Fibroblast of skin of scalp (primary cell): Measurements from ENCODE around the gene USP3.

Experiments used
- DNase-seq: peaks from one replicate; pipeline ENCODE4 v3.0.0-alpha.2; 2013

USP3 gene

DNA sequence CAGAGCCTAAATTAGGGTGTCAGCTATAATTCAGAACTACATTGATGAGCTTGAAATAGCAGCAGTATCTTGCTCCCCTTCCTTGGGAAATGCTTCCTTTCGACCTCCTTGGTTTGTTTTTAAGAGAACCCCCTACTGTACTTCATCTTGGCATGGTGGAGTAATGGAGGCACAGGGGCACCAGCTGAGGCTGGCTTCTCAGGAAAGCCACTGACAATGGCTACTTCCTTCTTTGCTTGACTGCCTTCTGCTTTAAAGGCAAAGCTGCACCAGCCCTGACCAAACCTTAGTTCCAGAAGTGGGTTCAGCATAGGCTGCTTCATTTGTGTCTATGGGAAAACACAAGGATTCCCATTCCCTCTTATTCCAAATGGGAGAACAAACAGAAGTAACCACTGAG, 91.3 kb downstream of the USP3 start:
- DNase-seq: no peak

DNA sequence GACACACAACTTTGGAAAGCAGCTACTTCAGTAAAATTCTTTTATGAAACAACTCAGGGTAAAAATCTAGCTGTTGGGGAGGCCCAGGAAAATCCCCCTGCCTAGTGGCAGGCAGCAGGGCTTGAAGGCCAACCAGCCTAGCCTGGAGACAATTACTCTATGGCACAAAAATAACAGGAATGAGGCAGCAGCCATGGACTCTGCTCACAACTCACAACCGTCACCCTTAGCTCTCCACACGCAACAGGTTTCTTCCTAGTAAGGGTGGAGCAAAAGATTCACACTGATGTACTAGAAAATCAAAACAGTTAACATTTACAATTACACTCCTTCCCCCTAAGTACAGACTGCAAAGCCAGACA, 92.3 kb downstream of the USP3 start:
- peak; percentile 56 for DNase-seq

DNA sequence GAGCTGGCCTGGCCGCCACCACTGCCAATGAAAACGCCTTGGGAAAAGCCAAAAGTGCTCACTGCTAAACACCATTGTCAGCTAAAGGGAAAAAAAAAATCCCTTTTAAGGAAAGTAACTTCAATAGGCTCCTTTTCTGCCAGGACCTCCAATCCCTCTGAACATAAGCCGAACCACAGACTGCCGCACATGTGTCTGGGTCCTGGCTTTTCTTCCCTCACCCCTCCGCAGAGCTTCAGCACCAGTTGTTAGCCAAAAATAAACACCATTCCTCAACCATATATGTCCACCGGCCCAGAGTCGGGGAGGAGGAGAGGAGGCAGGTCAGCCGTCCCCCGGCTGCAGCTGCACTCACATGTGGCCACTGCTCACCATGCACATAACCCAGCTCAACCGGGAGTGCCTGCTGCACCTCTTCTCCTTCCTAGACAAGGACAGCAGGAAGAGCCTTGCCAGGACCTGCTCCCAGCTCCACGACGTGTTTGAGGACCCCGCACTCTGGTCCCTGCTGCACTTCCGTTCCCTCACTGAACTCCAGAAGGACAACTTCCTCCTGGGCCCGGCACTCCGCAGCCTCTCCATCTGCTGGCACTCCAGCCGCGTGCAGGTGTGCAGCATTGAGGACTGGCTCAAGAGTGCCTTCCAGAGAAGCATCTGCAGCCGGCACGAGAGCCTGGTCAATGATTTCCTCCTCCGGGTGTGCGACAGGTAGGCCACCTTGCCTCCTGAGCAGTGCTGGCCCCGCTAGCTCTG, 92.8 kb downstream of the USP3 start, which contains the start of gene FBXL22:
Gene FBXL22, plus strand, starts transcription at position 350 of the 753 bp plus-strand sequence. Its CDS starts 6 bp downstream, at position 356.
- peak; percentile 76 for DNase-seq

DNA sequence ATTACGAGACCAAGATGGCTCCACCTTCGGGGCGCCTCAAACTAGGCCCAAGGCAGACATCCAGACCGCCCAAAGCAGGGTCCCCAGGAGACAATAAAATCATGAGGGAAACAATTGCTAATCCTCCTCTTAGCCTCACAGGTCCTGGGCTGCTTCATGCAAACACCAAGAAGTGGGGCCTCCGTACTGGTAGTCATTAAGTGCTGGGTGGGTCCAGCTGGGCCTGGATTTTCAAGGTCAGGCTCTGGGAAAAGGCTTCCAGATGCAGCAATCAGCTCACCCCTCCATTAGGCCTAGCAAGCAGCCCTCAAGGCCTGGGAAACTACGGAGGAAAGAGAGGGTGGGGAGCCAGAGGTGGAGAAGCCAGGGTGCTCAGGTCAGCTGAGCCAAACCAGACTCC, 93.4 kb downstream of the USP3 start:
- no peak for DNase-seq

DNA sequence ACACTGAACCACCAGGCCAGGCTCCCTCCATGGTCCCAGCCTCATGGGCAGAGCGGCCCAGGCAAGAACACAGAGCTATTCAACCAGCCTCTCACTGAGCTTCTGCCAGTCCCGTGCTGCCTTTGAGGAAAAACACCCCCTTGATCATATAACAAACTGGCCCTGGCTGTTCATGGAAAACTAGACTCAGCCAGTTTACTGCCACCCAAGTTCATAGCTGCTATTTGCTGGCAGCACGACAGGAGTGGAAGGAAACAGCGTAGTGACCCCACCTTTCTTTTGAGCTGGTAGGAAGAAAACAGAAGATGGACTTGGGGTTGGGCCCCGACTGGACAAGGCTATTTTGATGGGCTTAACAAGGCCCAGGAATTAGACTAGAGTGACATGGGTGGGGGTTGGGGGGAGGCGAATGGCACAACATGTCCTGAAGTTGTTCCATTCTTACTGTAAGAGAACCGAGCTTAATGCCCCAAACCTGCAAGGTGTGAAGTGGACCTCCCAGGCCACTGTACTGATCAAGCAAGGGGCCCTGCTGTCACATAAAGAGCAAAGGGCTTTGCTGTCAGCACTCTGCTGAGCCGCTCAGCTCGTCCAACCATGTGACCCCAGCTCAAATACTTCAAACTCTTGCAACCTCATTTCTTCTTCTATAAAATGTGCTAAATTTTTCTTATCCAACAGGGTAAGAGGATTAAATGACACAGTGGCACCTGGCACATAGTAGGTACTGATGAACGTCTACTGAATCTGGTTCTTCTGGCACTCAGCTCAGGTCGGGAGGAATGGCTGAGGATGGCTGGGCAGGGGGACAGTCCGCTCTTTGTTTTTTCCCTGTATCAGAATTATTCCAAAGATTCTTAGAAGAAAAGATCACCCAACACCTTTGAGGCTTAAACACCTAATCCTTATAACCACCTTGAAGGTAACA, 94.3 kb downstream of the USP3 start:
- peak; percentile 25 for DNase-seq

DNA sequence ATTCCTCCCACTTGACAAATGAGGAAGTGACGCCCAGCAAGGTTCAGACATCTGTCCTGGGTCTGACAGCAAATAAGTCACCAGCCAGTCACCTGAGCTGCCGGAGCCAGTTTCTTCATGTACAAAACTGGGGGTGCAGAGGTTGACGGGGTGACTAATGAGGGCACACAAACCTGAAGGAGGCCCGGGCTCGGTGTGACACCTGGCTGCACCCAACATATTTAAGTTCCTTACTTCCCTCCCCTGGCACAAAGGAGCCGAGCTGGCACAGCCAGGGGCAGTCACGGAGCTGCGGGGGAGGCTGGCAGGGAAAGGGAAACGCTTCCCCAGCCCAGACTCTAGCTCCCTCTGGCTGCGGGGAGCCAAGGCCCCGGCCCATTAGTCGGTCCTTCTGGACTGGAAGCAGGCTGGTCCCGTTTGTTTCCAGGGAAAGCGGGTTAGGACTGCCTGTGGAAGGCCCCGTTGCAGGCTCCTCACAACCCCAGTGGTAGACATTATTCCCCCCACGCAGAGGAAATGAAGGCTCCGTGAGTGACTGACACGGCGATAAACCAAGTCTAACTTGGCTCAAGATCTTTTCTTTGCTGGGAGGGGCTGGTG, 95.1 kb downstream of the USP3 start:
- peak; percentile 28 for DNase-seq

DNA sequence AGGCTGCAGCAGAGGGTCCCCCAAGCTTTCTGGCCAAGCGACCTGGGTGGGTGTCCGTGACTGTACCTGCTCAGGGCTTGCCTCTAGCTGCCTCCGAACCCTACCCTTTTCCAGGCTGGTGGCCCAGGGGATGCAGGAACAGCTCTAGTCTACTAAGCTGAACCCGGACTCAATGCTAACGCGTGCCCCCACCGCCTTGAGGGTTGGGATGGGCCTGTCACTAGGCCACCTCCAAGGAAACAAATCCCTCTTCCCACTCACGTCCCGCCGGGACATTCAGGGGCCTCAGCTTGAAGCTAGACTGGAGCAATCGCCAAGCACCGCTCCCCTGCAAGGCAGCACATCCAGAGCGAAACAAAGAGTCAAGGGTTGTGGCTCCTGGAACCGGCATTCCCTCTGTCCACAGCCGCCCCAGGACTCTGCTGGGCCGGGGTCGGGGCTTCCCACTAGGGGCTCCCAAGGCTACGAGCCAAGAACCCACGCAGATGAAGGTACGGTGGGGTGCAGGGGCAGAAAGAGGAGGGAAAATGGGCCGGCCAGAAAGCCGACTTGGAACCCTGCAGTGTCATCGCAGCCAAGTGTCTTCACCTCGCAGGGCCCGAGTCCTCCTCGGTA, 95.7 kb downstream of the USP3 start:
- peak; percentile 9 for DNase-seq

DNA sequence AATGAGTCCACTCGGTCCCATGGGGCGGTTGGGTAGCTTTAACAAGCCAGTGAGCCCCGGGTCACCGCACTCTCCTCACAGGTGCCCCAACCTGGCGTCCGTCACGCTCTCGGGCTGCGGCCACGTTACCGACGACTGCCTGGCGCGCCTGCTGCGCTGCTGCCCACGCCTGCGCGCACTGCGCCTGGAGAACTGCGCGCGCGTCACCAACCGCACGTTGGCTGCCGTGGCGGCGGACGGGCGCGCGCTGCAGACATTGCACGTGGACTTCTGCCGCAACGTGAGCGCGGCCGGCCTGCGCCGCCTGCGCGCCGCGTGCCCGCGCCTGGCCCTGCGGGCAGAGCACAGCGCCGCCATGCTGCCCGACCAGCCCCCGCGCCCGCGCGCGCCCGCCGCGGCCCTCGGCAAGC, 96.2 kb downstream of the USP3 start:
- peak; percentile 94 for DNase-seq

DNA sequence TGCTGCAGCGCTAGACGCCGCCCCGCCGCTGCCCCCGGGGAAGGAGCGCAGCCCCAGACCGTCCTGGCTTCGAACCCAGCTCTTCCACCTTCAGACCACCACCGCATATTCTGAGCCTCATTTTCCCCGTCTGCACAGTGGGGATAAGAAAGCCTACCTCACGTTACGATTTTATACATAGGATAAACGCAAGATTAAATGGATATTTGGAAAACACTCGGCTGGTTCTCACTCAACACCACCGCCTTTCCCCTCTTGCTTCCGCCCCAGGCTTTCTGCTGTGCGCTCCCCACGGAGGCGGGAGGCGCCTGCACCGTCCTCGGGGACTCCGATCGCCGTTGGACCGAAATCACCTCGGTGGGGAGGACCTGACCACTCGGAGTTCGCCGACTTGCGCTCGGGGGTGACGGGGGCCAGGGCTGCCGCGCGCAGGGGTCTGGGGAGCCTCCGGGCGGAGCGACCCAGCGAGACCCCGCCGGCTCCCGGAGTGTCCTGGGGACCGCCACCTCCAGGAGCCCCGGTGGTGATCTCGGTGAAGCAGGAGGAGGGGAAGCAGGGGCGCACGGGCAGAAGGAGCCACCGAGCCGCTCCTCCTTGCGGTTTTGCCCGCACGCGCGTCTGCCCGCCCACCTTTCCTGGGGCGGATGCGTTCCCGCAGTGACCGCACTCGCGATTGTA, 96.8 kb downstream of the USP3 start:
- DNase-seq: peak; percentile 14

DNA sequence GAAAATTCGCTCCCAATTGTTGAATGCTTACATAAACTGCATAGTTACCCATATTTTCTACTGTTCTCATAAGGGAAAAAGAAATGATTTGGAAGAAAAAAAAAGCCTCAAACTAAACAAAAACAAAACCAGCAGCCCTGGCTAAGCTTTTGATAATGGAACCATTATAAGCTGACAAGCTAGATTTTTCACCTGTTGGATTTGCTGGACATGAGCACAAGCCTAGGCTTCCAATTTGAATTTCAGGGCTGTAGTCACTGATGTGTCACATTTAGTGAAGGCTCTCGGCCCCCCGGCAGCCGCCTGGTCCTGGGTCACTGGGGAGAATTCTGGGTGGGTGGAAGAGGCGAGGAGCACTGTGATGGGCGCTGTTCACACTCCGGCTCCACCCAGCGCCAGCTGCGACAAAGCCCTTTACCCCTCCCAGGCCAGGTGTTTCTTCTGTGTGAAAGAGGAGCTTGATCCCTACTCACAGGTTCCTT, 97.4 kb downstream of the USP3 start:
- DNase-seq: no peak

DNA sequence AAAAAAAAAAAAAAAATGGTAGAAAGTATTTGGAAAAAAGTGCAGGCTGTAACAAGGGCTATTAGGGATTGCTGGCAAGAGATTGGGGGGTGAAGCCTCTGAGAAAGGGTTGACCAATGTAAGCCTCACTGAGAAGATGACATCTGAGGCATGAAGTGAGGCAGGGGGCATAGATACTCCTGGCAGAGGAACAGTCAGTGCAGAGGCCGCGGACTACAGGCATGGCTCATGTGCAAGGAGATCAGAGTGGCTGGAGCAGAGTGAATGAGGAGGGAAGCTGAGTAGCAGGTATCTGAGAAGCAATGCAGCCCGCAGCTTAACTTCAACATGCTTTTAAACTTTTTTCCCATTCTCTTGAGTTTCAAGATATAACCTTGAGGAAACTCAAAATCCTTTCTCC, 98.2 kb downstream of the USP3 start:
- DNase-seq: no peak

DNA sequence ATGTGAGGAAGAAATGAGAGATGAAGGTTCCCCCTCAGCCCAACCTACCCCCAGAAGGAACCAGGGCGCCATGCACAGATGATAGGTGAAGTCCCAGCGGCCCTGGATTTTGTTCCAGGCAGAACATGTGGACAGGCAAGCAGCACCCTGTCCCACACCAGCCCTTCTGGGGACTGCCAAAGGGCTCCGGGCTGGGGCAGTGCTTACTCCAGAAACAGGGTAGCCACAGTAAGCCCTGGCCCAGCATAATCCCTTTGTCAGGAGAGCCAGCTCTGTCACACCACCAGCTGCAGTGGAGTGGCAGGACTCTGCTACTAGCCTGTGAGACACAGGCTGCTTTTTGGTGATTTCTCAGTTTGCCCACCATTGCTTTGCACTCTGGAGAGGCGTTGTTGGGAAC, 99.1 kb downstream of the USP3 start:
- no peak for DNase-seq

DNA sequence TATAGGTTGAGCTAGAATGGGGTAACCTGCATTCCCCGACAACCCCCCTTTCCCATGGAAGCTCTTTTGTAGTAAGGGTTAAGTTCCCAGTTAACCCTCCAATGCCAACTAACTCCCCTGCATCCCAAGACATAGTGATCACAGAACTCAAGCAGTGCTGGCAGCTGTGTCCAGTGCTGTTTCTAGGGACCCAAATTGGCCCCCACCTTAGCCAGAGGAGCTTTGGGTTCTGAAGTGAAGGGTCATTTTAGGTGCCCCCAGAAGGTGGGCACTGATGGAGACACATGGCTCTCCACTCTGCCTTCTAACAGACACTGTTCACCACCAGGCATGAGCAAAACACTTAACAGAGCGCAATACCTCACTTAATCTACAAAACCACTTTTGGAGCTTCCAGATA, 99.9 kb downstream of the USP3 start:
- no peak for DNase-seq

DNA sequence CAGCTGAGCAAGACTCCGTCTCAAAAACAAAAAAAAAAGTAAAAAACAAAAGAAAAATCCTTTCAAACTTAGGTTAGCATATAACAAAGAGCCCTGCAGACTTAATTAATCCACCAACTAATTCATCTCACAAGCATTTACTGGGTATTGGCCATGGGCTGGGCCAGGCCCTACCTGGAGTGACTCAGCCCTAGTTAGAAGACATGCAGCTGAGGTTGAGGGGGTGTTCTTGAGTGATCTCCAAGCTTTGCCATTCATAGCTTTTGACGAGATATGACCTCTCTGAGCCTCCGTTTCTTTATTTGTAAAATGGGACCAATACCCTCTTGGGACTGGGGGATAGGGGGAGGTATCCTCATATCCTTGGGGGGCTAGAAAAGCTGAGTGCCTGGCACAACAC, 100.6 kb downstream of the USP3 start:
- DNase-seq: no peak

DNA sequence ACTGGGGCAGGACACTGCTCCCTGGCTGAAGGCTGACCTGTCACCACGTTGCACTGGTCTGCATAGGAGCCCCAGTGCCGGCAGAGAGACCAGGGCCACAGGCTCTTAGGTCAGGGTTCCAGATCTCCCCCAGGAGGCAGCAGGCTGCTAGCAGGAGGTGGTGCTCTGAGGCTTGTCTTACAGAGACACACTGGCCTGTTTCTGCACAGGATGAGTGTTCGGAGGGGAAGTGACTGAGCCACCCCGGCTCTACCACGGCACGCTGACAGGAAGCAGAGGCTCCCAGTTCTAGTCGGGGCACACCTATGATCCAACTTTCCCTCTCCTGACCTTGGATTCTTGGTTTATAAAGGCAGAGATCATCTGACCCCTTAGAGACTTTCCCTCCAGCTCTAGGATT, 101.4 kb downstream of the USP3 start:
- no peak for DNase-seq

DNA sequence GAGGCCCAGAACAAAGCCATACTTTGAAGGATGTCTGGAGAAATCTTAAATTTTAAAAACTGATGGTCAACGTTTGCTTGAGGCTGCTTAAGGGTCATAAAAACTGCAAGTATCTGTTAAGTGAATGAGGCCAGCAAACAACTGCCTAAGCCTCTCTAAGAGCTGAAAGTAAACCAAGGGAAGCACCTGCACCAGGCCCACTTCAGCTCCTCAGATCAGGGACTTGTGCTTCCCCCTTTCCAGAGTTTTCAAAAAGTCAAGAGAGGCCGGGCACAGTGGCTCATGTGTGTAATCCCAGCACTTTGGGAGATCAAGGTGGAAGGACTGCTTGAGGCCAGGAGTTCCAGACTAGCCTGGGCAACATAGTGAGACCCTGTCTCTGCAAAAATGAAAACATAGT, 101.9 kb downstream of the USP3 start:
- DNase-seq: no peak

DNA sequence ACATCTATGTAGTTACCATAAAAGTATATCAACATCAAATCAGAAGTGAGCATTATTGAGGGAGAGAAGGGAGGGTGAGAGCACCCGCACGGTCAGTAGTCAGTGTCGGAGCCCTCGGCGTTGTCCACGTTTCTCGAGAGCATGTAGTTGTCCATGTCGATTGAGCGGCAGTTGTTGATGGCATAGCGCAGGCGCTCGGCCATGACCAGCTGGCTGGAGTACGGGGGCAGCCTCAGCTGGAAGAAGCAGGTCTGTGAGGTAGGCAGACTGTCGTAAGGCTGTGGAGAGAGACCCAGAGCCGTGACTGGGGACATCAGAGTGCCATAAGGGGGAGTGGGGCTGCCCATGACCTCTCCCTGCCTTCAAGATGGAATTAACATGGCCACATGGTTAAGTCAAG, 104.6 kb downstream of the USP3 start:
- DNase-seq: no peak

DNA sequence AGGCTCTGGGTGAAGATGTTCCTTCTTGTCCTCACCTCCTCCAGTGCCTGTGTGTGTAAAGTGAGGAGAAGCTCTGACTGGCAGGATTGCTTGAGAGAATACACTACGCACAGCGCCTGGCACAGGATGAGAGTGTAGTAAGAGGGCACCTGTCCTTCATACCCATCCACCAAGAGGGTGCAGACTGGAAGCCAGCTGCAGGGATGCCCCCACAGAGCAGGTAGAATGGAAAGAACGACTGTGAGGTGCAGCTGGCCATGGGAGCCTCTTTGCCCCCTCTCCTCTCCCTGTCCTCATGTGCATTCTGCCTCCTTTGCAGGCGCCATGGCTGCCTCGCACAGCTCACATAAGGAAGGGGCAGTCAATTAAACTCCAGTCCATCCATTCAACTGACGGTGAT, 105.1 kb downstream of the USP3 start:
- no peak for DNase-seq

DNA sequence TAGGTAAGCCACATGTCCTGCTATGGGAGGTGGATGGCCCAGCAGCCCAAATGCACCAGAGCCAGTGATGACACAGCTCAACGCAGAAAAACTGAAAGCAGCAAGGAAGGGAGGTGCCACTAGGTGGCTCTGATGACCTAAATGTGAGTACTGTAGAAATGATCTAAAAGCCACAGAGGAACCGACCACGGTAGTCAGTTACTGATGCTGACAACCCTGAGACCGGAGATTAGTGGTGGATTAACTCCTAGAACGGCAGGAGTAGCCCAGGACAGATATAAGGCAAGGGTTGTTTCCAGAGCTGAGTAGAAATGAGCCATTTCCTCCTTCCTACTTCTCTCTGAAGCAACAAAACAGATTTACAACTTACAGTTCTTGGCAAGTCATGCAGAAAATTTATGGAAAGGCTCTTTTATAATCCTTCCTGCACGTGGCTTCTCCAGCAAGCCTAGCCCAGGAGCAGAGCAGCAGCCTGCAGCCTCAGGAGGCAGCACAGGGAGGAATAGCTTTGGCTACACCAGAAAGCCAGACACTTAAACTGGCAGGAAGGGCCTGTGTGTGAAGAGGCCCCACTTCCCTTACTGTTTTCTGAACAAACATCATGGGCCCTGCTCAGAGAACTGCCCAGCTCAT, 105.9 kb downstream of the USP3 start:
- peak; percentile 77 for DNase-seq

DNA sequence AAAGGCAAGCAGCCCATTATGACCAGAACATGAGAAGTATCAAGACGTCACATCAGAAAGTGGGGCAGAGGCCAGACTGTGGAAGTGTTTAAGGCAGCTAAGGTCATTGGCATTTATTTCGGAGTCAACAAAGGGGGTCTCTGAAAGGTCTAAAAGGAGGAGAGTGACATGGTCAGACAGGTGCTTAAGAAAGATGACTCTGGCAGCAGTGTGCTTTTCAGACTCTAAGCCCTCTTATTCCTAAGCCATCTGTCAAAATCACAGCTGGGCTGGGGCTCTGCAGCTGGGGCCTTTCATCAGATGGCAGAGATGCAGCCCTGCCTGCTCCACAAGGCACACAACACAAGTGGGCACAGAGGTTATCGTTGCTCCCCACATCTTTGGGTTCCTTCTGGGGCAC, 106.8 kb downstream of the USP3 start:
- DNase-seq: no peak

DNA sequence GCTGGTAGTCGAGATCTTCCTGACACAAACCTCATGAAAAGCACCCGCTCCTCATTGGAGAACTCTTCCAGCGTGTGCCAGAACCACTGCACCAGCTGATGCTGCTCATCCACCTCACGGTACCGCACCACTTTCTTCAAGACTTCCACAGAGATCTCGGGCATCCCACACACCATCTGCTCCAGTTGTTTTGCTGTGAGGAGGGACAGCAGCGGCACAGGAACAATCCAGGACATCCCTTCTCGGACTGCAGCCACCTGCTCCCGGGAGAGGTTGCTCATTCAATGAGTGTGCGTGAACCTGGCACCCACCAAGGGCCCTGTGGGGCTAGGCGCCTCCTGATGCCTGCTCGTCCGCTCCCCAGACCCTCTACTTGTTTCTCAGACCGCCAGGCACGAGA, 107.9 kb downstream of the USP3 start:
- no peak for DNase-seq

DNA sequence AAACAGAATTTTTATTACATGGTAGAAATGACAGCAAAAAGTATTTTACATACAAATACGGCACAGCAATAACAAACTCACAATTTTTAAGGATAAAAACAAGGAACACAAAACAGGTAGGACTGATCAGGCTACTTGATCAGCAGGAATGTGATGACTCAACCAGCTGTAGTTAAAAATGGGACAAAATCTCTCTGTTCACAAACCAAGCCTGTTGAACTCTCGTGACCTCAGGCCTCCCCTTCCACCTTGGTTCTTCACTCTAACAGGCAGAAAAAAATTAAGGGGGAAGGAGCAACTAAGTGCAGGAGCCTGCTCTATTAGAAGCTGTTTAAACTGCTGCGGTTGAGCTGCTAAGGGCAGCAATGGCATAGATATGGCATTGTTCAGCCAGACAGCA, 111.5 kb downstream of the USP3 start:
- DNase-seq: no peak
